ENCODE results near the gene CD80. TPM values are rescaled to one million over a fixed set of nuclear protein-coding genes. Genes with fewer than 3 reads are reported as not detected.
A peak's percentile ranks its signal among the peaks of the same experiment; 100 is the strongest.

CD80 gene
- total RNA-seq, 2 donors from 2014 or later = 24.3 to 28.8 TPM

DNA sequence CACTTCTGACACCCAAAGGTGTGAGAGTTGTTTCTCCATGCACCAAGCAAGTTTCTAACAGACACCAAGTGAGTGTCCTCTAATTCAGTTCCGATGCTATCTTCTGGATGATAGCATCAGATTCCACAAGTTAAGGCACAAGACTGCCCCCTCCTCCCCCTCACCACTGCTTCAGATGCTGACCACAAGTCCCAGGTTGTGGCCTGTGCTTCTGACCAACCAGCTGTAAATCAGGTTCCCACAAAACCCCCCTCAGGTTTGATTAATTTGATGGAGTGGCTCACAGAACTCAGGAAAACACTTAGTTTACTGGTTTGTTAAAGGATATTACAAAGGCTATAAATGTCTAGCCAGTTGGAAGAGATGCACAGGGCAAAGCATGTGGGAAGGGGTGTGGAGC lies 31.3 kb upstream of the CD80 start:
- Mint-ChIP-seq H3K36me3 (ENCODE audit: low read depth) (no peaks in the 10 kb centered on the region), H3K4me1 (peaks cover 18% of the 10 kb centered on the region), H3K9me3 (no peaks in the 10 kb centered on the region), H3K4me3 (no peak overlapping the region), H3K27ac (no peak overlapping the region), H3K27me3 (no peaks in the 10 kb centered on the region)
- no peak for ATAC-seq (replicated peaks)

DNA sequence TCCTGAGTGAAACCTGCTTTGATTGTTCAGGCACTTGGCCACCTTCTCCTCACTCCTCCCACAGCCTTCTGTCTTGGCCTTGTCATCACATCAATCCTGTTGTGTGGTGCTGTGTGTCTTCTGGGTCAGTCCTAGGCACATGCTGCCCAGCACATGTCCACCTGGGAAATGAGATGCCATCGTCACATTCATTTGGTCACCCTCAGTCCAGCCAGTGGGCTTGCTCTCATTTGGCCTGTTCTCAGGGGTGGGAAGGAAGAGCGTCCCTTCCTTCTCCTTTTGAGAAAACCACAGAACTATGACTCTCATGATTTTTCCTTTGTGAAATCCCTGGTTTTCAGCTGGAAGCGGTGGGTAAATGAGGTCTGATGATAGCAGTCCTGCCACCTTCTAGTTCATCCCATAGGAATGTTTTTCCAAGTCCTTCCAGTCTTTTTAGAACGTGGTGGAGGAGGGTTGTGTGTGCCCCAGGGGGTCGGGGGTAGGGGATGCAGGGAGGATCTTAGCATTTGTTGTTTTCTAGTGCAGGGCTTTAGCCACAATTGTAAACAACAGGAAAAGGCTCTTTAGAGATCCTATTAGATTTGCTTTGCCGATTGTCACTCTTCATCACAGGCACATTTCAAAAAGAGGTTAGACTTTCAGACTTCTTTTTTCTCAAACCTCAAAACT lies 29.8 kb upstream of the CD80 start:
- Mint-ChIP-seq H3K9me3 (no peaks in the 10 kb centered on the region), H3K4me3 (peak overlapping the region; percentile 45), H3K27me3 (no peaks in the 10 kb centered on the region), H3K4me1 (peaks cover 18% of the 10 kb centered on the region), H3K36me3 (ENCODE audit: low read depth) (no peaks in the 10 kb centered on the region), H3K27ac (no peak overlapping the region)
- peak; percentile 45 for ATAC-seq (replicated peaks)

DNA sequence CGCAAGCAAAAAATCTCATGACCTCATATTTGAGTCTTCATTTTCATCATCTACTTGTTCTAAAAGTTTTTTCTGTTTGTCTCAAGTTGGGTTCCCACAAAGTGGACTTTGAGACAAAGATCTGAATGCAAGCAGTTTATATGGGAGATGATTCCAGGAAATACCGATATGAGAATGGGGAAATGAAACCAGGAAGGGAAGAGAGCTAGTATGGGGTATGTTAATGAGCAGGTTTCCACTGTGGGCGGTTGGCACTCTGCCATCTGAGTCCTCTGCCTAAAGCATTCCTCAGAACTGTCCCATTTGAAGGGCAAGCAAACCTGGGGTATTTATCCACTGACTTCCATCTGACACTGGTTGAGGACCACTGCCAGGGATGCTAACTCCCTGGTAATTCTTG lies 28.7 kb upstream of the CD80 start:
- Mint-ChIP-seq H3K4me3 (peak overlapping the region; percentile 45), H3K9me3 (no peaks in the 10 kb centered on the region), H3K27ac (peak overlapping the region; percentile 14), H3K27me3 (no peaks in the 10 kb centered on the region), H3K4me1 (peaks cover 18% of the 10 kb centered on the region), H3K36me3 (ENCODE audit: low read depth) (no peaks in the 10 kb centered on the region)
- peak; percentile 62 for ATAC-seq (replicated peaks)

DNA sequence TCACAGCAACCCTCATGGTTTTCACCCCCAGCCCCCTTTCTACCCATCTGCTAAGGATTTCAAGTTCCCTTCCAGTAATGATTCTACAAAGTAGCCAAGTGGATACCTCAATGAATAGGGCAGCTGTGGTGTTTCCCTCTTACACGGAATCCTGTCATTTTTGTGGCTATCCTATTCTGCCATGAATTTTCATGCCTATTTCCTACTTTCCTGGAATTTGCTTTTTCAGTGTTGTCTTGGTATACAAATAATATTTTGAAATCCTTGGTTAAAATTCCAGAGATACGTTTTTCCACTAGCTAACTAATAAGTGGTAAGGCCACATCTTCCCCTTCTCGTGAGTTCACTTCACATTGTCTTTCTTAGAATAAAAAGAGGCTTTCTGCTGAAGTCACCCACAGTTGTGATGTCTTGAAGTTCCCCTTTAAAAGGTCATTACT lies 27.3 kb upstream of the CD80 start:
- peak overlapping the region; percentile 45 for H3K4me3 Mint-ChIP-seq
- ATAC-seq (replicated peaks) = no peak
- H3K4me1 Mint-ChIP-seq = peaks cover 24% of the 10 kb centered on the region
- no peaks in the 10 kb centered on the region for H3K36me3 Mint-ChIP-seq (ENCODE audit: low read depth)
- H3K27me3 Mint-ChIP-seq = no peaks in the 10 kb centered on the region
- H3K9me3 Mint-ChIP-seq = no peaks in the 10 kb centered on the region
- no peak overlapping the region for H3K27ac Mint-ChIP-seq

GRCh38 chr3:119585856-119586570 lies 26.6 kb upstream of the CD80 start:
- Mint-ChIP-seq H3K9me3 (no peaks in the 10 kb centered on the region), H3K27me3 (no peaks in the 10 kb centered on the region), H3K27ac (no peak overlapping the region), H3K4me3 (no peak overlapping the region), H3K36me3 (ENCODE audit: low read depth) (no peaks in the 10 kb centered on the region), H3K4me1 (peaks cover 24% of the 10 kb centered on the region)
- no peak for ATAC-seq (replicated peaks)

GRCh38 chr3:119585208-119585607 lies 25.8 kb upstream of the CD80 start:
- H3K27ac Mint-ChIP-seq = no peak overlapping the region
- ATAC-seq (replicated peaks) = no peak
- no peaks in the 10 kb centered on the region for H3K27me3 Mint-ChIP-seq
- no peak overlapping the region for H3K4me3 Mint-ChIP-seq
- H3K4me1 Mint-ChIP-seq = peaks cover 28% of the 10 kb centered on the region
- H3K36me3 Mint-ChIP-seq (ENCODE audit: low read depth) = no peaks in the 10 kb centered on the region
- no peaks in the 10 kb centered on the region for H3K9me3 Mint-ChIP-seq

DNA sequence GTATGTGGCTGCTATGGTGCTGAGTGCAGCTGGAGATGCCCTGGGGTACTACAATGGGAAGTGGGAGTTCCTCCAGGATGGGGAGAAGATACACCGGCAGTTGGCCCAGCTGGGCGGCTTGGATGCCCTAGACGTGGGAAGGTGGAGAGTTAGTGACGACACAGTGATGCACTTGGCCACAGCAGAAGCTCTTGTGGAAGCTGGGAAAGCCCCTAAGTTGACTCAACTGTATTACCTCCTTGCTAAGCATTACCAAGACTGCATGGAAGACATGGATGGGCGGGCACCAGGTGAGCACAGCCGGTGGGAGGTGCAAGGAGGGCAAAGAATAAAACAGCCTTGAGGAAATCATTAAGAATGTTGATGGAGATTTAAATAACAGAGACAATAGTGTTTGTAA lies 22.8 kb upstream of the CD80 start:
- Mint-ChIP-seq H3K27ac (peak overlapping the region; percentile 31), H3K27me3 (no peaks in the 10 kb centered on the region), H3K4me3 (peak overlapping the region; percentile 49), H3K4me1 (peaks cover 16% of the 10 kb centered on the region), H3K9me3 (no peaks in the 10 kb centered on the region), H3K36me3 (ENCODE audit: low read depth) (no peaks in the 10 kb centered on the region)
- ATAC-seq (replicated peaks) = peak; percentile 89

GRCh38 chr3:119580067-119580760 lies 20.8 kb upstream of the CD80 start:
- Mint-ChIP-seq H3K27ac (peak overlapping the region; percentile 91), H3K27me3 (no peaks in the 10 kb centered on the region), H3K4me3 (peak overlapping the region; percentile 87), H3K9me3 (no peaks in the 10 kb centered on the region), H3K4me1 (peaks cover 11% of the 10 kb centered on the region), H3K36me3 (ENCODE audit: low read depth) (no peaks in the 10 kb centered on the region)
- ATAC-seq (replicated peaks) = peak; percentile 20

DNA sequence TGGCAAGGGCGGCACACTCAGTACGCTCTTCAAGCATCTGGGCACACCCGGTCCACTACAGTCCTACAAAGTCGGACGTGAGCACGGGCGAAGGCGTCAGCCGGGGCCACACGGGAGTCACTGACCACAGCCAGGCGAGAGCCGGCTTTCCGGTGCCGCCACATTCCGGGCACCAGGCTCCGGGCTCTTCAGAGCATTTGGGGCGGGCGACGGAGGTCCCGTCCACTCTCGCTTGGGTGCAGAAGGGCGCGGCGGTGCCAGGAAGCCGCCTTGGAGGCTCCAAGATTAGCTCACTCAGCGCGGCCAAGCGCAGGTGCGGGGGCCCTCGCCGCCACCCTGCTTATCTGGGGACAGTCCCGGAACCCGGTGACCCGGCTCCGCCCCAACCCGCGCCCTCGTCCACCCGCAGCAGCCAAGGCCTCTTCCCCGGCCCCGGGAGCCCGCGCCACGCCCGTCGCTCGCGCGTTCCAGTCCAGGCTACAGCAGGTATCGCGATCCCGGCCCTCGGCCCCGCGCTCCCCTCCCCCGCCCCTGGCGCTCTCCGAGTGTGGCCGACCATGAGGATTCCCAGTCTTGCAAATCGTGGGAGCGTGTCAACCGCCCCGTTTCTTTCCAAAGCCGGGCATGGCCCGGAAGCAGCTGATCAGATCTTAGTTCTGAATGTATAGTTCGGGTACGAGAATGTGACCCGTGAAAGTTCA lies 20.1 kb upstream of the CD80 start, which contains the start of gene ADPRH:
ADPRH (plus strand) TSS at position 127 of the 701 bp plus-strand sequence. CDS start 2,678 bp downstream, outside the sequence.
- peak within 1 kb of the TSS; percentile 87 for H3K4me3 Mint-ChIP-seq
- peak within 1 kb of the TSS; percentile 91 for H3K27ac Mint-ChIP-seq
- no peaks in the 10 kb centered on the region for H3K36me3 Mint-ChIP-seq (ENCODE audit: low read depth)
- peak; percentile 82 for ATAC-seq (replicated peaks)
- no peaks in the 10 kb centered on the region for H3K9me3 Mint-ChIP-seq
- H3K27me3 Mint-ChIP-seq = no peaks in the 10 kb centered on the region
- peaks cover 11% of the 10 kb centered on the region for H3K4me1 Mint-ChIP-seq

DNA sequence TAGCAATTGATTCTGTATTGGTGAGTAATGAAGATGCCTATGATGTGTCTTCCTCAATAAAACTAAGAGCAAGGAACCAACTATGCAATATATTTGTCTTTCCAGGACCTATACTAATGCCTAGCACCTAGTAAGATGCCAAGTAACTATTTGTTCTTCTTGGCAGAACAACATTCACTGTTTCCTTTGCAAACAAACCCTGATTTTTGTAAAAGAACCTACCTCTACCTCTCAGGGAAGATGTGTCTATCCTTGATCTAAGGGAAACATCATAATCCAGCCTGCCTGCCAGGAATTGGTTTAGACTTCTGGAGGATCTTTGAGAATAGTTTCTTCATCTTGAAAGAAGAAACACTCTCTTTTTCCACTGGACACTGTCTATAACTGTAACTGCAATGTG lies 16.1 kb upstream of the CD80 start:
- no peaks in the 10 kb centered on the region for H3K27me3 Mint-ChIP-seq
- no peak for ATAC-seq (replicated peaks)
- no peak overlapping the region for H3K4me3 Mint-ChIP-seq
- H3K9me3 Mint-ChIP-seq = no peaks in the 10 kb centered on the region
- no peaks in the 10 kb centered on the region for H3K36me3 Mint-ChIP-seq (ENCODE audit: low read depth)
- no peak overlapping the region for H3K27ac Mint-ChIP-seq
- peaks cover 3% of the 10 kb centered on the region for H3K4me1 Mint-ChIP-seq

DNA sequence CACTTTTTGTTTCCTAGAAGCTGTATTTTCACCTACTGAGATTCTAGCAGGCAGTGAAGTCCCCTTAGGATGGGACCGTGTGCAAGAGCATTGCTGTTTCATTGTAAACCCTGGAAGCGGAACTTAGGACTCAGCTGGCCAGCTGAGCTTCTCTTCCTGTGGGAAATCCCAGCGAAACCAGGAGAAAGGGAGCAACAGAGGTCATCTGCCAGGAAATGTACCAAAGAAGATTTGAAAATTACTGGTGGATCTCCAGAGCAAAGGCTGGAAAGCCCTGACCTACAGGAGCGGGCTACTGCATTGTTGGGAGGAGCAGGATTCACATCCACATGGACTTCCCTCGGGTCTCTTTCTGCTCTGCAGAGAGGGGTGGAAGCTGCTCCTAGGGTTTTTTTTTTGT lies 12.3 kb upstream of the CD80 start:
- H3K9me3 Mint-ChIP-seq = no peaks in the 10 kb centered on the region
- H3K4me3 Mint-ChIP-seq = no peak overlapping the region
- no peaks in the 10 kb centered on the region for H3K36me3 Mint-ChIP-seq (ENCODE audit: low read depth)
- no peaks in the 10 kb centered on the region for H3K27me3 Mint-ChIP-seq
- no peak for ATAC-seq (replicated peaks)
- no peak overlapping the region for H3K27ac Mint-ChIP-seq
- H3K4me1 Mint-ChIP-seq = no peaks in the 10 kb centered on the region

DNA sequence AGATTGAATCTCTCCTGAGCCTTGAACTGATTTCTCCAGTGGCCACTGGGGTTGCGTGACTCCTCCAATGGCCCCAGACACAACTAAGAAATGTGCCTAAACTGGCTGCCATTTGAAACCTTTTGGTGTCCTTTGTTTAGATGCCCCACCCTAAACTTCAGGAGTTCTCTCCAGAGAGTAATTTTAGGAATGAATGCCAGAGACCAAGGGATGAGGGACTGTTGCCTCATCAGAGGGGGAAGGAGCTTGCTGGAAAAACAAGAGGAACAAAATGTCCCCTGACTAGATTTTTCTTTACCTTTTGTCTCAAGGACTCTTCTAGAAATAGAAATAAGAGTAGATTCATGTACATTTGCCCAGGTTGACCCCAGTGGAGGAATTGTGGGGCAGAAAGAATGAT lies 11.8 kb upstream of the CD80 start:
- H3K9me3 Mint-ChIP-seq = no peaks in the 10 kb centered on the region
- H3K4me1 Mint-ChIP-seq = no peaks in the 10 kb centered on the region
- no peak overlapping the region for H3K27ac Mint-ChIP-seq
- no peak overlapping the region for H3K4me3 Mint-ChIP-seq
- H3K36me3 Mint-ChIP-seq (ENCODE audit: low read depth) = no peaks in the 10 kb centered on the region
- no peaks in the 10 kb centered on the region for H3K27me3 Mint-ChIP-seq
- no peak for ATAC-seq (replicated peaks)

- Mint-ChIP-seq H3K36me3 (ENCODE audit: low read depth) (no peaks in the 10 kb centered on the region), H3K9me3 (no peaks in the 10 kb centered on the region), H3K27me3 (no peaks in the 10 kb centered on the region), H3K4me3 (no peak overlapping the region), H3K4me1 (no peaks in the 10 kb centered on the region), H3K27ac (no peak overlapping the region)
- ATAC-seq (replicated peaks) = peak; percentile 21
Measured at GRCh38 chr3:119570229-119570628, 10.8 kb upstream of the CD80 start.

DNA sequence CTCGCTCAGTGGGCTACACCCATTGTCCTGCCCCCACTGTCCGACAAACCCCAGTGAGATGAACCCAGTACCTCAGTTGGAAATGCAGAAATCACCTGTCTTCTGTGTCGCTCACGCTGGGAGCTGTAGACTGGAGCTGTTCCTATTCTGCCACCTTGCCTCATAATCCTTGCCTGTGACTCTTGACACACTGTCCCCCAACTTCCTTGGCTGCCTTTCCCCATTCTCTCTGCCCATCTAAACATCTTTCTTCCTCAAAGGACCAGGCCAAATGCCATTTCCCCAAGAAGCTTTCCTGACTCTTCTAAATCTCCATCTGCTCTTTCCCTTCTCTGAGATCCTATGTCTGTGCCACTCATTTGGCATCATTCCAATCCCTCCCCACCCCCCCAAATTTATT lies 9.7 kb upstream of the CD80 start:
- Mint-ChIP-seq H3K36me3 (ENCODE audit: low read depth) (no peaks in the 10 kb centered on the region), H3K9me3 (no peaks in the 10 kb centered on the region), H3K27me3 (no peaks in the 10 kb centered on the region), H3K4me3 (no peak overlapping the region), H3K4me1 (no peaks in the 10 kb centered on the region), H3K27ac (no peak overlapping the region)
- no peak for ATAC-seq (replicated peaks)
